Esophagus muscularis mucosa (tissue), 3 donors: Measurements from ENCODE around the gene TRAF5.

Source experiments
- POLR2A ChIP-seq: fragments of 450-650 bp; IDR thresholded peaks from one replicate; pipeline ENCODE4 v1.6.1; 2017; ENCODE audit warnings: antibody characterized with exemption, moderate library complexity, mild to moderate bottlenecking, low read depth
- TF ChIP-seq, protein P1 (sequence below), 3 experiments: fragments of 200-600 bp in 2 of 3; fragments of 450-650 bp in 1 of 3; sonication (generic) in 2 of 3; IDR thresholded peaks; one replicate each; pipeline ENCODE4 v1.5.1; 2017 to 2019; ENCODE audit warnings: antibody characterized with exemption in 3 of 3, mild to moderate bottlenecking in 2 of 3, moderate library complexity in 1 of 3

DNA sequence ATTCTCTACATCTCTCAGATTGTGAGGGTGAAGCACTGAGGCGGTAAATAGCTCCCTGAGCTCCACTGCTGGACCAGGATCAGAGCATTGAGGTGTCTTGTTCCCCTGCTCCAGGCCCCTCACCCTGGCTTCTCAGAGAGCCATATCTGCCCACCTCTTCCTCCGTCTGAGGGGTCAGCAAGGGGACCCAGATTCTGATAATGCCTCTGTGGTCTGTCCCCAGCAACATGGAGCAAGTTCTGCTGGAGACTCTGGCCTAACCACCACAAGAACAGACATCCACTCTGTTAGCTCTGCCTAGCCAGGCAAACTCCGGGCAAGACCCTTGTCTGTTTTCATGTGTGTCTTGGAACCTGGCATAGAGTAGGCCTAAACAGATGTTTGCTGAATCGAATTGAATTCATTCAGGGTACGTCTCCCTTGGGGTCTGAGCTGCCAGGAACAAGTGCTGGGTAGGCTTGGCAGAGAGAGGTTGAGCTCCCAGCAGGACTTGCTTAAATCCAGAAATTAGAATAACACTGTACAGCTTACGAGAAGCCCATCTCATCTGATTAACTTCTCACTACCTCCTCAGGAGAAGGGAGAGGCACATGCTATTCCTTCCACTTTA is 2.3 kb downstream of the TRAF5 start:
- TF ChIP-seq, protein P1, sequence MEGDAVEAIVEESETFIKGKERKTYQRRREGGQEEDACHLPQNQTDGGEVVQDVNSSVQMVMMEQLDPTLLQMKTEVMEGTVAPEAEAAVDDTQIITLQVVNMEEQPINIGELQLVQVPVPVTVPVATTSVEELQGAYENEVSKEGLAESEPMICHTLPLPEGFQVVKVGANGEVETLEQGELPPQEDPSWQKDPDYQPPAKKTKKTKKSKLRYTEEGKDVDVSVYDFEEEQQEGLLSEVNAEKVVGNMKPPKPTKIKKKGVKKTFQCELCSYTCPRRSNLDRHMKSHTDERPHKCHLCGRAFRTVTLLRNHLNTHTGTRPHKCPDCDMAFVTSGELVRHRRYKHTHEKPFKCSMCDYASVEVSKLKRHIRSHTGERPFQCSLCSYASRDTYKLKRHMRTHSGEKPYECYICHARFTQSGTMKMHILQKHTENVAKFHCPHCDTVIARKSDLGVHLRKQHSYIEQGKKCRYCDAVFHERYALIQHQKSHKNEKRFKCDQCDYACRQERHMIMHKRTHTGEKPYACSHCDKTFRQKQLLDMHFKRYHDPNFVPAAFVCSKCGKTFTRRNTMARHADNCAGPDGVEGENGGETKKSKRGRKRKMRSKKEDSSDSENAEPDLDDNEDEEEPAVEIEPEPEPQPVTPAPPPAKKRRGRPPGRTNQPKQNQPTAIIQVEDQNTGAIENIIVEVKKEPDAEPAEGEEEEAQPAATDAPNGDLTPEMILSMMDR (IDR thresholded peaks at IDR 0.05), result no peak
- no peak for TF ChIP-seq POLR2A
